A549 (cell line): Measurements from ENCODE around the gene LGR6. TPM values are rescaled to one million over a fixed set of nuclear protein-coding genes. Genes with fewer than 3 reads are reported as not detected.

ENCODE experiments used
- ATAC-seq, 2 experiments: fragments of 200-7000 bp in 1 of 2; fragments of >200 bp in 1 of 2; cut with Nextera tagmentation in 1 of 2; cut with Tn5 transposase in 1 of 2; 3 replicates each; pipeline versions ENCODE4 v1.8.0 to v1.9.1; 2018 to 2020; ENCODE audit warnings: mild to moderate bottlenecking in 1 of 2, moderate library complexity in 1 of 2
- CTCF ChIA-PET: fragments of 300-600 bp; sonication (Branson Sonifier 250); formaldehyde crosslinking; extraction: SDS; loops from one replicate; lab custom pipeline; 2021; ENCODE audit warnings: antibody characterized with exemption, inconsistent platforms; lab: Yijun Ruan, JAX
- POLR2A ChIA-PET: fragments of 350-600 bp; formaldehyde crosslinking; extraction: SDS; loops from one replicate; lab custom pipeline; 2021; ENCODE audit warnings: antibody characterized with exemption, inconsistent platforms; lab: Yijun Ruan, JAX
- DNase-seq, 2 experiments: peaks; one replicate each; pipeline versions ENCODE4 v3.0.0 to v3.0.0-alpha.2; 2011 to 2016; ENCODE audit warnings: low read depth in 1 of 2, low spot score in 1 of 2
- FAIRE-seq: peaks from 2 replicates; lab custom pipeline; 2011; peaks lifted over from hg19 to GRCh38; lab: Jason Lieb, UNC
- H3K27ac ChIP-seq, 2 experiments: fragments of >200 bp; sonication (Bioruptor Twin); formaldehyde crosslinking; 3 replicates each; pipeline ENCODE4 v1.5.1; 2016 to 2017
- H3K4me1 ChIP-seq: fragments of >200 bp; sonication (Bioruptor Twin); formaldehyde crosslinking; 3 replicates; pipeline ENCODE4 v1.6.1; 2016
- H3K4me2 ChIP-seq: fragments of >200 bp; sonication (Bioruptor Twin); formaldehyde crosslinking; 3 replicates; pipeline ENCODE4 v1.6.1; 2016
- H3K4me3 ChIP-seq: fragments of >200 bp; sonication (Bioruptor Twin); formaldehyde crosslinking; 3 replicates; pipeline ENCODE4 v1.5.1; 2016
- H3K9me3 ChIP-seq: fragments of >200 bp; sonication (Bioruptor Twin); formaldehyde crosslinking; 3 replicates; pipeline ENCODE4 v1.6.1; 2016
- BHLHE40 ChIP-seq: IDR thresholded peaks from 2 replicates; pipeline ENCODE4 v1.6.1; 2012; ENCODE audit warnings: low read depth, low read length, inconsistent platforms
- CBX2 ChIP-seq: fragments of 200-600 bp; sonication (generic); IDR thresholded peaks from 2 replicates; pipeline ENCODE4 v1.6.1; 2016; ENCODE audit warnings: low read depth, mild to moderate bottlenecking, borderline replicate concordance
- CBX8 ChIP-seq: fragments of 200-600 bp; sonication (generic); IDR thresholded peaks from 2 replicates; pipeline ENCODE4 v1.6.1; 2016
- CHD2 ChIP-seq: fragments of 150-350 bp; IDR thresholded peaks from 2 replicates; pipeline ENCODE4 v1.6.1; 2014; ENCODE audit warnings: low read length; ENCODE audit not compliant: partially characterized antibody
- EHMT2 ChIP-seq: fragments of 200-600 bp; sonication (generic); IDR thresholded peaks from 2 replicates; pipeline ENCODE4 v1.6.1; 2016; ENCODE audit warnings: antibody characterized with exemption, low read depth, mild to moderate bottlenecking, moderate library complexity
- FOSB ChIP-seq: fragments of 250-450 bp; sonication (Bioruptor Pico); IDR thresholded peaks from 2 replicates; pipeline ENCODE4 v1.5.0; 2020; ENCODE audit warnings: mild to moderate bottlenecking, moderate library complexity
- HOXB5 ChIP-seq: fragments of 250-450 bp; sonication (Bioruptor Pico); IDR thresholded peaks from 2 replicates; pipeline ENCODE4 v1.5.0; 2020; ENCODE audit warnings: mild to moderate bottlenecking, moderate library complexity
- JUN ChIP-seq, 2 experiments: fragments of >200 bp; sonication (Bioruptor Twin); formaldehyde crosslinking; IDR thresholded peaks; 2 replicates in 1 of 2; 3 replicates in 1 of 2; pipeline ENCODE4 v1.6.1; 2016 to 2017
- MAFK ChIP-seq: fragments of 450-650 bp; IDR thresholded peaks from 2 replicates; pipeline ENCODE4 v1.6.1; 2014; ENCODE audit not compliant: partially characterized antibody
- MAZ ChIP-seq: fragments of 150-350 bp; IDR thresholded peaks from 2 replicates; pipeline ENCODE4 v1.6.1; 2014; ENCODE audit warnings: antibody characterized with exemption, low read depth, low read length, borderline replicate concordance
- MYC ChIP-seq: IDR thresholded peaks from 2 replicates; pipeline ENCODE4 v1.6.1; 2012; ENCODE audit warnings: mild to moderate bottlenecking, inconsistent platforms, low read length, improper control_type of control experiment, borderline replicate concordance
- NPAS2 ChIP-seq: fragments of 250-450 bp; sonication (Bioruptor Pico); IDR thresholded peaks from 2 replicates; pipeline ENCODE4 v1.8.0; 2022; ENCODE audit warnings: mild to moderate bottlenecking, moderate library complexity, borderline replicate concordance
- POLR2AphosphoS2 ChIP-seq: conservative IDR thresholded peaks from 2 replicates; pipeline ENCODE4 v1.6.1; 2012; ENCODE audit warnings: low read length, improper control_type of control experiment, inconsistent platforms
- RARB ChIP-seq: fragments of 250-450 bp; sonication (Bioruptor Pico); IDR thresholded peaks from 2 replicates; pipeline ENCODE4 v1.8.0; 2021; ENCODE audit warnings: mild to moderate bottlenecking, moderate library complexity
- RCOR1 ChIP-seq: fragments of 150-350 bp; IDR thresholded peaks from 2 replicates; pipeline ENCODE4 v1.6.1; 2014; ENCODE audit warnings: antibody characterized with exemption, low read length, low read depth
- RFX5 ChIP-seq: fragments of 450-650 bp; IDR thresholded peaks from 2 replicates; pipeline ENCODE4 v1.7.1; 2014; ENCODE audit warnings: antibody characterized with exemption, mild to moderate bottlenecking, moderate library complexity
- RNF2 ChIP-seq: fragments of 200-600 bp; sonication (generic); IDR thresholded peaks from 2 replicates; pipeline ENCODE4 v1.6.1; 2016; ENCODE audit warnings: low read depth, mild to moderate bottlenecking, antibody characterized with exemption, moderate library complexity, borderline replicate concordance
- TP53 ChIP-seq: fragments of 250-450 bp; sonication (Bioruptor Pico); IDR thresholded peaks from 2 replicates; pipeline ENCODE4 v1.5.0; 2021; ENCODE audit warnings: mild to moderate bottlenecking, moderate library complexity
- ZSCAN20 ChIP-seq: fragments of 250-450 bp; sonication (Bioruptor Pico); IDR thresholded peaks from 2 replicates; pipeline ENCODE4 v1.8.0; 2022; ENCODE audit warnings: mild to moderate bottlenecking, moderate library complexity
- WGBS: methylation state at CpG from one replicate; pipeline ENCODE4 v1.1.6; 2017; ENCODE audit errors: missing lambda C conversion rate; 5-methylcytosine and 5-hydroxymethylcytosine counted together
- polyA plus RNA-seq, 4 experiments: library from polyadenylated mRNA; depleted of rRNA in 3 of 4; stranded (reverse); fragments of >200 nt; fragmentation: RNase III in 1 of 4; extraction: RNeasy Plus Mini Kit Qiagen cat#74134 plus additional on column Dnase treatment in 1 of 4; gene quantifications; 2 replicates in 3 of 4; 3 replicates in 1 of 4; pipeline ENCODE4 v1.2.3, GENCODE V29; 2011 to 2017
- TF ChIP-seq, protein P1 (sequence below): fragments of >200 bp; sonication (Bioruptor Twin); formaldehyde crosslinking; IDR thresholded peaks from 2 replicates; pipeline ENCODE4 v1.6.1; 2016
- TF ChIP-seq, protein P2 (sequence below): IDR thresholded peaks from 2 replicates; pipeline ENCODE4 v1.6.1; 2012
- TF ChIP-seq, protein P3 (sequence below): fragments of >200 bp; sonication (Bioruptor Twin); formaldehyde crosslinking; IDR thresholded peaks from 3 replicates; pipeline ENCODE4 v1.6.1; 2016
- TF ChIP-seq, protein P4 (sequence below): fragments of 250-450 bp; sonication (Bioruptor Pico); IDR thresholded peaks from 2 replicates; pipeline ENCODE4 v1.5.0; 2020; ENCODE audit warnings: low read depth, mild to moderate bottlenecking, moderate library complexity

The LGR6 gene
- polyA plus RNA-seq, 2 of the 4 experiments (the other 2 are of a cell fraction), result 0.84 to 1.1 TPM

DNA sequence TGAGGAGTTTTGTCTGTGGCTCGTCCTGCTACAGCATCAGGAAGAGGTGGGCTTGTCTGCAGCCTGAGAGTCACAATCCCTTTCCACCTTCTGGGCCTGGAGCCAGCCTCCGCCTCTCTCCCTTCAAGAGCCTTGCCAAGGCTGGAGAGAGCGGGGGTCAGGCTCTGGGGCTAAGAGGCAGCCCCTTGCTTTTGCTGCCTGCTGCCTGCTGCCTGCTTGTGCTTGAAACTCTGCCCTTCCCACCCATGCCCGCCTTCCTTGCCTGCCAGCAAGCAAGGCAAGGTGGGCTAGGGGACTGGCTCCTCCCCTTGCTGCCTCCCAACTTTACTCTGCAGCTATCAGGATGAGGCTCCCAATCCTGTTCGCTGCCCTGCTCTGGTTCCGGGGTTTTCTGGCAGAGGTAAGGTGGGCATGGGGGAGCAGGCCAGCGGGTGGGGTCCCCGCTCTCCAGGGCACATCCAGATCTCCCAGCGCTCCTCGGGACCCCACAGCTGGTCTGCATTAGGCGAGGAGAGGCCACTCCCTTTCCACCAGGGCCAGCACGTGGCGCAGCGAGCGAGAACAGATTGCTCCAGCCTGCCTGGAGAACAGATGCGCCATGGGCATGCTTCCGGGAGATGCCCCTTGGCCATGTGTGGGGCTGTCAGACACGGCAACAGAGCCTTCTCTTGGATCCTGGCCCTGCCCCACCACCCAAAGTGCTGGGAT lies 25.7 kb upstream of the LGR6 start:
- CTCF ChIA-PET, result interaction anchor here (0.8 to 2.8 kb wide), 3 partner anchors 15 to 33 kb away, joined by 4 to 8 read pairs (median 7); no protein-coding TSS in a partner anchor
- Histone ChIP-seq H3K4me3 (no peak overlapping the region), H3K4me2 (no peak overlapping the region), H3K9me3 (no peaks in the 10 kb centered on the region), H3K4me1 (peaks cover 1% of the 10 kb centered on the region; the same call in 2 of the 3 replicates), H3K27ac (no peak overlapping the region)
- POLR2A ChIA-PET, result no interaction called here
- WGBS, result 77% methylated on average over 8 of the region's 18 CpGs
- no peak for ATAC-seq
- TF ChIP-seq TP53 (no peak), BHLHE40 (no peak), RFX5 (no peak), EHMT2 (no peak), RARB (CRISPR knock-in tag) (no peak), RNF2 (no peak), HOXB5 (CRISPR knock-in tag) (no peak), JUN (IDR thresholded peaks at IDR 0.05) (no peak), CBX8 (no peak), MAFK (no peak), POLR2AphosphoS2 (no peak), MAZ (no peak), MYC (no peak), FOSB (CRISPR knock-in tag) (no peak), CHD2 (no peak), RCOR1 (no peak)
- TF ChIP-seq, protein P1, sequence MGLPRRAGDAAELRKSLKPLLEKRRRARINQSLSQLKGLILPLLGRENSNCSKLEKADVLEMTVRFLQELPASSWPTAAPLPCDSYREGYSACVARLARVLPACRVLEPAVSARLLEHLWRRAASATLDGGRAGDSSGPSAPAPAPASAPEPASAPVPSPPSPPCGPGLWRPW, result no peak
- TF ChIP-seq, protein P2, sequence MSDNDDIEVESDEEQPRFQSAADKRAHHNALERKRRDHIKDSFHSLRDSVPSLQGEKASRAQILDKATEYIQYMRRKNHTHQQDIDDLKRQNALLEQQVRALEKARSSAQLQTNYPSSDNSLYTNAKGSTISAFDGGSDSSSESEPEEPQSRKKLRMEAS, result no peak
- TF ChIP-seq, protein P3, sequence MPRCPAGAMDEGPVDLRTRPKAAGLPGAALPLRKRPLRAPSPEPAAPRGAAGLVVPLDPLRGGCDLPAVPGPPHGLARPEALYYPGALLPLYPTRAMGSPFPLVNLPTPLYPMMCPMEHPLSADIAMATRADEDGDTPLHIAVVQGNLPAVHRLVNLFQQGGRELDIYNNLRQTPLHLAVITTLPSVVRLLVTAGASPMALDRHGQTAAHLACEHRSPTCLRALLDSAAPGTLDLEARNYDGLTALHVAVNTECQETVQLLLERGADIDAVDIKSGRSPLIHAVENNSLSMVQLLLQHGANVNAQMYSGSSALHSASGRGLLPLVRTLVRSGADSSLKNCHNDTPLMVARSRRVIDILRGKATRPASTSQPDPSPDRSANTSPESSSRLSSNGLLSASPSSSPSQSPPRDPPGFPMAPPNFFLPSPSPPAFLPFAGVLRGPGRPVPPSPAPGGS, result no peak
- TF ChIP-seq, protein P4, sequence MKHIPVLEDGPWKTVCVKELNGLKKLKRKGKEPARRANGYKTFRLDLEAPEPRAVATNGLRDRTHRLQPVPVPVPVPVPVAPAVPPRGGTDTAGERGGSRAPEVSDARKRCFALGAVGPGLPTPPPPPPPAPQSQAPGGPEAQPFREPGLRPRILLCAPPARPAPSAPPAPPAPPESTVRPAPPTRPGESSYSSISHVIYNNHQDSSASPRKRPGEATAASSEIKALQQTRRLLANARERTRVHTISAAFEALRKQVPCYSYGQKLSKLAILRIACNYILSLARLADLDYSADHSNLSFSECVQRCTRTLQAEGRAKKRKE, result no peak
- DNase-seq, result no peak
- no peak for FAIRE-seq

DNA sequence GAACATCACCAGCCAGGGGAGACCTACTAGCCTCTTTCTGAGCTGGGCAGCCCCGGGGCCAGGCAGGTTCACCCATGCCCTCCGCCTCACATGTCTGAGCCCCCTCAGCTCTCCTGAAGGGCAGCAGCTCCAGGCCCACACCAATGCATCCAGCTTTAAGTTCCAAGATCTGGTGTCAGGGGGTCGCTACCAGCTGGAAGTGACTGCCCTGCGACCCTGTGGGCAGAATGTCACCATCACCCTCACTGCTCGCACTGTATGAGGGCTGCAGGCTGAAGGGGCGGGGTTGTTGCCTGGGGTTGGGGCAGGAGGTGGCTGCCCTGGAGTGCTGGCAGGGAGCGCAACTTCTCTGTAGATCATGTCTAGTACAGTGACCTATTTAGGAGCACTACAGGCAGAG lies 24.7 kb upstream of the LGR6 start:
- CTCF ChIA-PET, result interaction anchor here (0.7 kb wide), 1 partner anchor 11 kb away, joined by 3 read pairs; no protein-coding TSS in a partner anchor
- POLR2A ChIA-PET, result no interaction called here
- FAIRE-seq (no peak), ATAC-seq (no peak), DNase-seq (no peak)
- 58% methylated on average over 2 of the region's 7 CpGs for WGBS
- TF ChIP-seq TP53, result no peak
- TF ChIP-seq EHMT2, result no peak
- TF ChIP-seq CBX2, result no peak
- TF ChIP-seq NPAS2, result no peak
- no peak for TF ChIP-seq CBX8
- no peak for TF ChIP-seq ZSCAN20 (CRISPR knock-in tag)
- no peak for TF ChIP-seq HOXB5 (CRISPR knock-in tag)
- Histone ChIP-seq H3K9me3 (no peaks in the 10 kb centered on the region), H3K27ac (no peak overlapping the region), H3K4me2 (no peak overlapping the region), H3K4me3 (no peak overlapping the region), H3K4me1 (no peaks in the 10 kb centered on the region)
